ENCODE results near the gene MOB3A.

DNA sequence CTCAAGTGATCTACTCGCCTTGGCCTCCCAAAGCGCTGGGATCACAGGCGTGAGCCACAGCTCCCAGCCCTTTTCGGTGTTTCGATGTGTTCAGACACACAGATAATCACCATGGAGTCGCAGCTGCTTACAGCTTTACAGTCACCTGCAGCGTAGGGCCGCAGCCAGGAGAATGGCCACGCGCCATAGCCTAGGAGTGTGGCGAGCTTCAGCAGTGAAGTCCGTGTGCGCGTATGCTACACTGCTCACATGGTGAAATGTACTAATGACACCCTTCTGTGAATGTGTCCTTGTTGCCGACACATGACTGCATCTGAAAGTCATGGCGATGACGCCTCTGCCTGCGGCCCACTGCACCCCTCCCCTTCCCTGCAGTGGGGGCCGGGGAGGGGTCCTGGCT lies 31.6 kb upstream of the MOB3A start:
- TF ChIP-seq EZH2 (optimal IDR thresholded peaks at IDR 0.05; ENCODE audit: low read depth, low read length), result no peak
- TF ChIP-seq, protein P1, sequence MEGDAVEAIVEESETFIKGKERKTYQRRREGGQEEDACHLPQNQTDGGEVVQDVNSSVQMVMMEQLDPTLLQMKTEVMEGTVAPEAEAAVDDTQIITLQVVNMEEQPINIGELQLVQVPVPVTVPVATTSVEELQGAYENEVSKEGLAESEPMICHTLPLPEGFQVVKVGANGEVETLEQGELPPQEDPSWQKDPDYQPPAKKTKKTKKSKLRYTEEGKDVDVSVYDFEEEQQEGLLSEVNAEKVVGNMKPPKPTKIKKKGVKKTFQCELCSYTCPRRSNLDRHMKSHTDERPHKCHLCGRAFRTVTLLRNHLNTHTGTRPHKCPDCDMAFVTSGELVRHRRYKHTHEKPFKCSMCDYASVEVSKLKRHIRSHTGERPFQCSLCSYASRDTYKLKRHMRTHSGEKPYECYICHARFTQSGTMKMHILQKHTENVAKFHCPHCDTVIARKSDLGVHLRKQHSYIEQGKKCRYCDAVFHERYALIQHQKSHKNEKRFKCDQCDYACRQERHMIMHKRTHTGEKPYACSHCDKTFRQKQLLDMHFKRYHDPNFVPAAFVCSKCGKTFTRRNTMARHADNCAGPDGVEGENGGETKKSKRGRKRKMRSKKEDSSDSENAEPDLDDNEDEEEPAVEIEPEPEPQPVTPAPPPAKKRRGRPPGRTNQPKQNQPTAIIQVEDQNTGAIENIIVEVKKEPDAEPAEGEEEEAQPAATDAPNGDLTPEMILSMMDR (IDR thresholded peaks at IDR 0.05; ENCODE audit: low read length), result no peak
